GM23338 (cell line): ENCODE data around the gene TDRD1. TPM values are rescaled to one million over a fixed set of nuclear protein-coding genes. Genes with fewer than 3 reads are reported as not detected.

ENCODE experiments used
- ATAC-seq: fragments of 200-7000 bp; cut with Tn5 transposase; 3 replicates; pipeline ENCODE4 v1.9.1; 2020
- DNase-seq: peaks from one replicate; pipeline ENCODE4 v3.0.0-alpha.2; 2015; ENCODE audit warnings: low spot score
- H2AFZ ChIP-seq: fragments of 200-600 bp; sonication (generic); 2 replicates; pipeline ENCODE4 v1.8.0; 2016; ENCODE audit warnings: antibody characterized with exemption, mild to moderate bottlenecking, moderate library complexity
- H3F3A ChIP-seq: fragments of 200-600 bp; sonication (generic); replicated peaks from 2 replicates; pipeline ENCODE4 v1.8.0; 2017; ENCODE audit warnings: antibody characterized with exemption, mixed run types, low read depth
- H3K27ac ChIP-seq: fragments of 200-600 bp; sonication (generic); 2 replicates; pipeline ENCODE4 v1.6.1; 2016; ENCODE audit warnings: low read depth
- H3K27me3 ChIP-seq: fragments of 200-600 bp; sonication (generic); 2 replicates; pipeline ENCODE4 v1.8.0; 2016; ENCODE audit warnings: mild to moderate bottlenecking, mixed run types, moderate library complexity; ENCODE audit not compliant: insufficient read depth
- H3K36me3 ChIP-seq: fragments of 200-600 bp; sonication (generic); 2 replicates; pipeline ENCODE4 v1.8.0; 2016; ENCODE audit warnings: mild to moderate bottlenecking; ENCODE audit not compliant: insufficient read depth
- H3K4me1 ChIP-seq: fragments of 200-600 bp; sonication (generic); 2 replicates; pipeline ENCODE4 v1.8.0; 2016; ENCODE audit warnings: mild to moderate bottlenecking, moderate library complexity; ENCODE audit not compliant: insufficient read depth
- H3K4me2 ChIP-seq: fragments of 200-600 bp; sonication (generic); 2 replicates; pipeline ENCODE4 v1.7.1; 2017; ENCODE audit warnings: mixed run types
- H3K4me3 ChIP-seq: fragments of 200-600 bp; sonication (generic); 2 replicates; pipeline ENCODE4 v1.6.1; 2016; ENCODE audit warnings: mixed run types
- H3K79me2 ChIP-seq: fragments of 200-600 bp; sonication (generic); replicated peaks from 2 replicates; pipeline ENCODE4 v1.8.0; 2017; ENCODE audit warnings: mild to moderate bottlenecking; ENCODE audit not compliant: insufficient read depth
- H3K9me2 ChIP-seq: fragments of 200-600 bp; sonication (generic); 2 replicates; pipeline ENCODE4 v1.8.0; 2017; ENCODE audit not compliant: insufficient read depth
- H4K20me1 ChIP-seq: fragments of 200-600 bp; sonication (generic); replicated peaks from 2 replicates; pipeline ENCODE4 v1.8.0; 2017; ENCODE audit warnings: mild to moderate bottlenecking; ENCODE audit not compliant: insufficient read depth
- H3K27ac Mint-ChIP-seq: 2 replicates; pipeline ENCODE4 v1.8.0; 2020; ENCODE audit warnings: inconsistent platforms, mild to moderate bottlenecking, moderate library complexity, mixed read lengths
- H3K27me3 Mint-ChIP-seq: 3 replicates; pipeline ENCODE4 v1.8.0; 2022; ENCODE audit warnings: low read depth, mild to moderate bottlenecking, moderate library complexity, mixed read lengths, inconsistent platforms; ENCODE audit not compliant: insufficient read depth, poor library complexity
- H3K36me3 Mint-ChIP-seq: 3 replicates; pipeline ENCODE4 v1.8.0; 2021; ENCODE audit warnings: low read depth, mild to moderate bottlenecking, inconsistent platforms, moderate library complexity, mixed read lengths
- H3K4me1 Mint-ChIP-seq: 3 replicates; pipeline ENCODE4 v1.8.0; 2020; ENCODE audit warnings: mild to moderate bottlenecking, inconsistent platforms, mixed read lengths
- H3K4me3 Mint-ChIP-seq: 3 replicates; pipeline ENCODE4 v1.8.0; 2021; ENCODE audit warnings: moderate library complexity, mild to moderate bottlenecking, inconsistent platforms, mixed read lengths
- H3K9me3 Mint-ChIP-seq: 3 replicates; pipeline ENCODE4 v1.8.0; 2020; ENCODE audit warnings: moderate library complexity, mild to moderate bottlenecking, inconsistent platforms, mixed read lengths
- CREB1 ChIP-seq: fragments of 250-450 bp; sonication (Bioruptor Pico); IDR thresholded peaks from 2 replicates; pipeline ENCODE4 v1.5.0; 2020; ENCODE audit warnings: low read depth, mild to moderate bottlenecking, moderate library complexity
- CTCF ChIP-seq, 2 experiments: fragments of 200-600 bp in 1 of 2; sonication (generic) in 1 of 2; conservative IDR thresholded peaks; 2 replicates each; pipeline versions ENCODE4 v1.5.1 to v1.6.1; 2016 to 2017; ENCODE audit warnings: antibody characterized with exemption in 2 of 2, low read depth in 2 of 2, mild to moderate bottlenecking in 2 of 2, moderate library complexity in 1 of 2
- ETS1 ChIP-seq: IDR thresholded peaks from 2 replicates; pipeline ENCODE4 v1.6.1; 2016; ENCODE audit warnings: antibody characterized with exemption
- EZH2 ChIP-seq: fragments of 200-600 bp; sonication (generic); IDR thresholded peaks from one replicate; pipeline ENCODE4 v1.8.0; 2017; ENCODE audit warnings: antibody characterized with exemption, mild to moderate bottlenecking, low read depth; ENCODE audit not compliant: unreplicated experiment
- EZH2phosphoT487 ChIP-seq: fragments of 200-600 bp; sonication (generic); IDR thresholded peaks from one replicate; pipeline ENCODE4 v1.8.1; 2018; ENCODE audit warnings: antibody characterized with exemption; ENCODE audit not compliant: unreplicated experiment
- JUNB ChIP-seq: IDR thresholded peaks from one replicate; pipeline ENCODE4 v1.6.1; 2016; ENCODE audit warnings: antibody characterized with exemption; ENCODE audit not compliant: unreplicated experiment
- NANOG ChIP-seq: IDR thresholded peaks from 2 replicates; pipeline ENCODE4 v1.6.1; 2016; ENCODE audit warnings: antibody characterized with exemption, borderline replicate concordance
- POLR2AphosphoS5 ChIP-seq: IDR thresholded peaks from 2 replicates; pipeline ENCODE4 v1.6.1; 2016; ENCODE audit warnings: antibody characterized with exemption, low read depth
- REST ChIP-seq: IDR thresholded peaks from one replicate; pipeline ENCODE4 v1.6.1; 2018; ENCODE audit warnings: antibody characterized with exemption; ENCODE audit not compliant: unreplicated experiment
- STAT1 ChIP-seq: IDR thresholded peaks from one replicate; pipeline ENCODE4 v1.6.1; 2016; ENCODE audit warnings: antibody characterized with exemption; ENCODE audit not compliant: unreplicated experiment
- ZNF114 ChIP-seq: fragments of 250-450 bp; sonication (Bioruptor Pico); IDR thresholded peaks from 2 replicates; pipeline ENCODE4 v1.5.0; 2020; ENCODE audit warnings: mild to moderate bottlenecking, moderate library complexity
- ZNF331 ChIP-seq: fragments of 250-450 bp; sonication (Bioruptor Pico); IDR thresholded peaks from 2 replicates; pipeline ENCODE4 v1.5.0; 2020; ENCODE audit warnings: low read depth, mild to moderate bottlenecking, moderate library complexity
- ZNF462 ChIP-seq: fragments of 250-450 bp; sonication (Bioruptor Pico); IDR thresholded peaks from 2 replicates; pipeline ENCODE4 v1.5.0; 2020; ENCODE audit warnings: mild to moderate bottlenecking, moderate library complexity
- polyA plus RNA-seq: library from polyadenylated mRNA; unstranded; fragments of >200 nt; fragmentation: Nextera tagmentation; extraction: Ambion mirVana; gene quantifications from 2 replicates; pipeline ENCODE4 v1.2.1, GENCODE V29; 2016
- total RNA-seq: library from RNA; depleted of rRNA; stranded (reverse); fragments of >200 nt; shearing (Covaris generic); gene quantifications from 2 replicates; pipeline ENCODE4 v1.2.3, GENCODE V29; 2014

The TDRD1 gene
- total and polyA plus RNA-seq, 2 experiments from 2014 or later = 0.52 to 1.5 TPM

GRCh38 chr10:114265392-114266053, 86.4 kb downstream of the TDRD1 start:
- H3K4me3 ChIP-seq = no peak overlapping the region
- no peaks in the 10 kb centered on the region for H3K36me3 ChIP-seq
- Mint-ChIP-seq H3K36me3 (no peaks in the 10 kb centered on the region), H3K4me3 (no peak overlapping the region), H3K9me3 (no peaks in the 10 kb centered on the region), H3K27me3 (peaks cover 1% of the 10 kb centered on the region), H3K4me1 (peaks cover 7% of the 10 kb centered on the region), H3K27ac (no peak overlapping the region)
- TF ChIP-seq EZH2phosphoT487 (no peak), JUNB (no peak), ZNF462 (CRISPR knock-in tag) (no peak), EZH2 (no peak), CREB1 (CRISPR knock-in tag) (no peak), REST (no peak), STAT1 (no peak), ZNF331 (CRISPR knock-in tag) (no peak), ETS1 (no peak), CTCF (conservative IDR thresholded peaks at IDR 0.05; ENCODE audit: low read depth in 2 of 2) (no peak), POLR2AphosphoS5 (no peak), ZNF114 (CRISPR knock-in tag) (no peak), NANOG (no peak)
- no peak overlapping the region for H2AFZ ChIP-seq
- no peaks in the 10 kb centered on the region for H4K20me1 ChIP-seq
- H3K79me2 ChIP-seq = no peaks in the 10 kb centered on the region
- DNase-seq = no peak
- ATAC-seq = no peak
- no peaks in the 10 kb centered on the region for H3K27me3 ChIP-seq
- peaks cover 5% of the 10 kb centered on the region; the same call in 1 of the 2 replicates for H3K4me1 ChIP-seq
- no peak overlapping the region for H3K27ac ChIP-seq
- no peaks in the 10 kb centered on the region for H3F3A ChIP-seq
- no peak overlapping the region for H3K4me2 ChIP-seq
- H3K9me2 ChIP-seq = no peaks in the 10 kb centered on the region
